ENCODE results near the gene DDB1. TPM values are rescaled to one million over a fixed set of nuclear protein-coding genes. Genes with fewer than 3 reads are reported as not detected.

The DDB1 gene
- total and polyA plus RNA-seq, 9 of the 15 experiments (the other 6 are each of a cell fraction or from before 2014, with no cell fraction given) = 172 to 361 (median 266) TPM

DNA sequence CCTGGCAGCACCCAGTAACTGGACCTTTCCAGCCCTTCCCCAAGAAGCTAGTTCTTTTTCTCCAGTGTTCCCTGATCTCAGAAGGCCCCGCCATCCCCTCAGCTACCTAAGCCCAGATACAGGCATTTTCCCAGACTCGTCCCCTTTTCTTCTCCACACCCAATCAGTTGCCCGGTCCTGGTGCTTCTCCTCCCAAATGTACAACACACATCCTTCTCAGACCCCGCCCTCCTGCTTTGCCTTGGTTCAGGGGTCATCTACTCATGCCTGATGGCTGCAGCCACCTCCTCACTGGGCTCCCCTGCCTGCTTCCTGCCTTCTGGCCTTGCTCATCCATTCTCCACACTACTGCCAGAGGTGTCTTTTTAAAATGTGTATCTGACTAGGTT lies 6.6 kb upstream of the DDB1 start:
- DNase-seq (ENCODE audit: extremely low read depth in 1 of 4, low spot score in 3 of 4) (no peak), ATAC-seq (no peak), FAIRE-seq (no peak)
- in situ Hi-C loops (cut with MboI) (loop anchor here (5.0 kb wide), 1 partner anchor 48 kb away; no protein-coding TSS in a partner anchor), intact Hi-C loops (cut with micrococcal nuclease) (no loop called here)
- Histone ChIP-seq H3K36me3 (ENCODE audit: control insufficient read depth, insufficient read depth, low read length) (peaks cover 20% of the 10 kb centered on the region; the same call in 2 of the 3 replicates), H3K27me3 (ENCODE audit: control insufficient read depth in 2 of 2, insufficient read depth in 2 of 2, low read length in 2 of 2) (no peaks in the 10 kb centered on the region), H3K4me2 (ENCODE audit: insufficient read depth, low read length) (no peak overlapping the region), H3K27ac (ENCODE audit: extremely low read depth, low read depth, low read length) (no peak overlapping the region), H2AFZ (ENCODE audit: low read depth, low read length) (no peak overlapping the region), H4K20me1 (replicated peaks; ENCODE audit: control insufficient read depth, insufficient read depth, low read length) (no peaks in the 10 kb centered on the region), H3K9me3 (replicated peaks; ENCODE audit: control insufficient read depth, insufficient read depth, low read depth, low read length) (no peaks in the 10 kb centered on the region), H3K9me1 (ENCODE audit: control insufficient read depth, insufficient read depth, low read length) (no peaks in the 10 kb centered on the region), H3K4me3 (no peak overlapping the region), H3K9ac (ENCODE audit: insufficient read depth in 1 of 2, low read depth in 2 of 2, low read length in 2 of 2) (no peak overlapping the region), H3K4me1 (replicated peaks in 1 of 2; ENCODE audit: control insufficient read depth in 2 of 2, insufficient read depth in 2 of 2, low read length in 2 of 2) (peaks cover 56 to 74% of the 10 kb centered on the region in 2 experiments; a peak in 4 of 5 replicates), H3K79me2 (ENCODE audit: control insufficient read depth, insufficient read depth, low read length) (peaks cover 3% of the 10 kb centered on the region; the same call in 2 of the 3 replicates)
- 73% methylated on average over 4 of the region's 4 CpGs for WGBS (ENCODE audit: insufficient coverage, low coverage, missing lambda C conversion rate)
- POLR2A ChIA-PET = interaction anchor here (1.1 to 1.5 kb wide), 3 partner anchors 10 to 46 kb away, joined by 3 to 6 read pairs (median 5); no protein-coding TSS in a partner anchor
- CTCF ChIA-PET (ENCODE audit: low intra/inter-chr PET ratio) = no interaction called here
- TF ChIP-seq, protein P1, sequence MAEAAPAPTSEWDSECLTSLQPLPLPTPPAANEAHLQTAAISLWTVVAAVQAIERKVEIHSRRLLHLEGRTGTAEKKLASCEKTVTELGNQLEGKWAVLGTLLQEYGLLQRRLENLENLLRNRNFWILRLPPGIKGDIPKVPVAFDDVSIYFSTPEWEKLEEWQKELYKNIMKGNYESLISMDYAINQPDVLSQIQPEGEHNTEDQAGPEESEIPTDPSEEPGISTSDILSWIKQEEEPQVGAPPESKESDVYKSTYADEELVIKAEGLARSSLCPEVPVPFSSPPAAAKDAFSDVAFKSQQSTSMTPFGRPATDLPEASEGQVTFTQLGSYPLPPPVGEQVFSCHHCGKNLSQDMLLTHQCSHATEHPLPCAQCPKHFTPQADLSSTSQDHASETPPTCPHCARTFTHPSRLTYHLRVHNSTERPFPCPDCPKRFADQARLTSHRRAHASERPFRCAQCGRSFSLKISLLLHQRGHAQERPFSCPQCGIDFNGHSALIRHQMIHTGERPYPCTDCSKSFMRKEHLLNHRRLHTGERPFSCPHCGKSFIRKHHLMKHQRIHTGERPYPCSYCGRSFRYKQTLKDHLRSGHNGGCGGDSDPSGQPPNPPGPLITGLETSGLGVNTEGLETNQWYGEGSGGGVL (CRISPR knock-in tag; IDR thresholded peaks at IDR 0.05) = no peak
- TF ChIP-seq FOXP1 (CRISPR knock-in tag; IDR thresholded peaks at IDR 0.05) (no peak), ZNF274 (IDR thresholded peaks at IDR 0.05; ENCODE audit: borderline replicate concordance, low read depth, low read length) (no peak), ZNF57 (CRISPR knock-in tag; IDR thresholded peaks at IDR 0.05) (no peak), ZC3H4 (CRISPR knock-in tag; IDR thresholded peaks at IDR 0.05; ENCODE audit: borderline replicate concordance) (no peak), MLX (CRISPR knock-in tag; conservative IDR thresholded peaks at IDR 0.05) (no peak), PML (IDR thresholded peaks at IDR 0.05; ENCODE audit: low read length) (no peak)
- BruUV-seq (replicated peaks) = no TSS peak
